ENCODE data around the gene GRIK5.
"Not testable (repeated sequence)": the region's sequence is repeated elsewhere in the genome, so short reads cannot be mapped to it uniquely, and the experiment has no call there.

Gene GRIK5

DNA sequence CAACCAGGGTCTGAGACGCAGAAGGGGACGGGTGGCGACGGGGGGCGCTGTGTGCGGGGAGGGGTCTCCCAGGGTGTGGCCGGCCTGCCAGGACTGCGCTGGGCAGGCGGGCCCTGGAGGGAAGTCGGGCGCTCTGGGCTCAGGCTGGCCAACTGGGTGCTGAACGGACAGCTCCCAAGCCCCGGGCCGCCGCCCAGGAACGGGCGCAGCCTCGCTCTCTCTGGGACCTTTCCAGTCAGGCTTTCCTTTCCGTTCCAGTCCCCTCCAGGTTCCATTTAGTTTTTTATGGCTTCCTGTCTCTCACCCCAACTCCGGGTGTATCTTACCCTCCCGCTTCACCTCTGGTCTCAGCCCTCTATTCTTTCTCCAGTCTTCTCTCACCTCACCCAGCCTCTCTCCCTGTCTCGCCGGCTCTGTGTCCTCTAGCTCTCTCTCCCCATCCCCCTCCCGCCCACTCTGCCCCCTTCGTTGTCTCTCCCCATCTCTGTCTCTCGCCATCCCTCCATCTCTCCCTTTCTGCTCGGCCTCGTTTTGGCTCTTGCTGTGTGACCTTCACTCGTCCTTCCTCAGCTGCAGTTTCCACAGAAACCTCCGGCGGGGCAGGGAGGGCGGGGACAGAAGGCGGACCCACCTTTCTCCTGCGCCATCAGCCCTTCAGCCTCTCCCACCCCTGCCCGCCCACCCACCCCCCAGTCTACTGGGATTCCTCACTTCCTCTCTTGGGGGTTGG is 72.7 kb downstream of the GRIK5 start:
- no peak overlapping the region for H3K4me3 ChIP-seq
- H3K4me1 ChIP-seq = no peaks in the 10 kb centered on the region
- H3K9me3 ChIP-seq = no peaks in the 10 kb centered on the region
- in situ Hi-C loops (cut with MboI; ENCODE audit: low sequenced_read_pairs) = no loop called here
- peak; percentile 10 to 68 for DNase-seq (ENCODE audit: low spot score in 2 of 2)
- peaks cover 13% of the 10 kb centered on the region for H3K27me3 ChIP-seq (ENCODE audit: low read depth)
- H3K36me3 ChIP-seq (replicated peaks) = no peaks in the 10 kb centered on the region

DNA sequence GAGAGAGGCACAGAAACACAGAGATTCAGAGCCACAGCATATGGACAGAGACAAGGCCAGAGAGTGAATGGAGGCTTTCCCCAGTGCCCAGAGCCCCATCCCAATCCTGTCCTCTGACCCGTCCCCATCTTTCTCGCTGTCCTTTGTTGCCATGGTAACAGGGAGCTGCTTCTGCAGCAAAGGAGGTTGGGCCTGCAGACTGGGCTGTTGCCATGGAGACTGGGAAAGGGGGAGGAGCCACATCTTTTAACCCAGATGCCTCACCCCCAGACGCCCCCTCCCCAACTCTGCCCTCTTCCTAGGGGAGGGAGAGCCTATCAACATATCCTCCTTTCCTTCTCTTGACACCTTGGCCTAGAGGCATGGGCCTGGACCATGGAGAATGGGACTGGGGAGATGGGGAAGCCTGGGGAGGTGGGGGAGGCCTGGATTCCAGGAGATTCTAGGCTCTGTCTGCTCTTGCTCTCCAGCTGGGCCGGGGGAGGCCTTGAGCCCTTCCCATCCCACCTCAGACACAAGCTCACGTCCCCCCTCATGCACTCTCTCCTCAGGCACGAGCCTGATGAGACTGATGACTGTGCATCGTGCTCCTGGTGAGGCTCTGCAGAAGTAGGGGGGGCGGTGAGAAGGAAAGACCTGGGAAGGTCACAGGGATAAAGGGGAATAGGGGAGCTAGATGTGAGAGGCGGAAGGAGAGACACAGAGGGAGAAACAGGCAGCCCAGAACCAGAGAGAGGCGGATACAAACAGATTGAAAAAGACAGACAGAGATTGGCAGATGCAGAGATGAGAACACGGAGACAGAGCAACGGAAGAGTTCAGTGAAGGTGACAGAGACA is 73.8 kb downstream of the GRIK5 start:
- H3K9me3 ChIP-seq = no peaks in the 10 kb centered on the region
- H3K4me1 ChIP-seq = no peaks in the 10 kb centered on the region
- DNase-seq (ENCODE audit: low spot score in 2 of 2) = peak in 1 of 2 experiments; percentile 31
- H3K4me3 ChIP-seq = no peak overlapping the region
- peaks cover 8% of the 10 kb centered on the region; the same call in 1 of the 2 replicates for H3K27me3 ChIP-seq (ENCODE audit: low read depth)
- H3K36me3 ChIP-seq (replicated peaks) = no peaks in the 10 kb centered on the region
- in situ Hi-C loops (cut with MboI; ENCODE audit: low sequenced_read_pairs) = no loop called here

- H3K9me3 ChIP-seq = no peaks in the 10 kb centered on the region
- no peaks in the 10 kb centered on the region for H3K4me1 ChIP-seq
- H3K36me3 ChIP-seq (replicated peaks) = no peaks in the 10 kb centered on the region
- DNase-seq (ENCODE audit: low spot score in 2 of 2) = no peak
- H3K27me3 ChIP-seq (ENCODE audit: low read depth) = peaks cover 8% of the 10 kb centered on the region; the same call in 1 of the 2 replicates
- in situ Hi-C loops (cut with MboI; ENCODE audit: low sequenced_read_pairs) = no loop called here
- no peak overlapping the region for H3K4me3 ChIP-seq
These were observed 74.7 kb downstream of the GRIK5 start for GRCh38 chr19:41994994-41995958.

DNA sequence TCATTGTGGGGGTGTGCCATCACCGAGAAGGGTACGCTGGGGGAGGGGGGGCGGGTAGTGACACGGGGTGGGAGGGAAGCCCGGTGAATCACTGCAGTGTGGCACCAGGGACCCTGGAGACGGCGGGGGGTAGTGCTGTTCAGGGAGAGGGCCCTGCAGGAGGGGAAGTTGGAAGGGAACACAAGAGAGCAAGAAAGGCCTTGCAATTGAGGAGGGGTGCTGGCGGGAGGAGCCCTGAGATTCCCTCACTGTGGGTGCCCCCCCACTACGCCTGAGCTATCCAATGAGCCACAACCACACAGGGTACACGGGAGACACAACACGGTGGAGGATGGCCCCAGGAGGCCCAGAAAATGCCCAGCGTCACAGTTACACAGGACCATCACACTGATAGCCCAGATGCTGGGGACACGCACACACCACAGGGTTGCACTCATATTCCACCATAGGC is 75.5 kb downstream of the GRIK5 start:
- Histone ChIP-seq H3K9me3 (no peaks in the 10 kb centered on the region), H3K36me3 (replicated peaks) (no peaks in the 10 kb centered on the region), H3K4me1 (no peaks in the 10 kb centered on the region), H3K4me3 (peak overlapping the region; percentile 58), H3K27me3 (ENCODE audit: low read depth) (peaks cover 8% of the 10 kb centered on the region; the same call in 1 of the 2 replicates)
- in situ Hi-C loops (cut with MboI; ENCODE audit: low sequenced_read_pairs) = no loop called here
- DNase-seq (ENCODE audit: low spot score in 2 of 2) = no peak

GRCh38 chr19:41993612-41994483 is 76.2 kb downstream of the GRIK5 start, which contains the start of gene ATP1A3:
ATP1A3 (minus strand) TSS chr19:41994230; CDS start chr19:41994076, 154 bp downstream.
- peak within 1 kb of the TSS; percentile 58 for H3K4me3 ChIP-seq
- no peaks in the 10 kb centered on the region for H3K4me1 ChIP-seq
- H3K36me3 ChIP-seq (replicated peaks) = no peaks in the 10 kb centered on the region
- DNase-seq (ENCODE audit: low spot score in 2 of 2) = peak; percentile 74 to 84
- in situ Hi-C loops (cut with MboI; ENCODE audit: low sequenced_read_pairs) = no loop called here
- H3K9me3 ChIP-seq = no peaks in the 10 kb centered on the region
- peaks cover 8% of the 10 kb centered on the region; the same call in 1 of the 2 replicates for H3K27me3 ChIP-seq (ENCODE audit: low read depth)

- H3K36me3 ChIP-seq (replicated peaks); H3K4me3 ChIP-seq; in situ Hi-C loops (cut with MboI; ENCODE audit: low sequenced_read_pairs); H3K4me1 ChIP-seq; H3K27me3 ChIP-seq (ENCODE audit: low read depth); DNase-seq (ENCODE audit: low spot score in 2 of 2); H3K9me3 ChIP-seq: not testable (repeated sequence)
These were observed 78.0 kb downstream of the GRIK5 start for GRCh38 chr19:41991925-41992569.

- Histone ChIP-seq H3K27me3 (ENCODE audit: low read depth) (no peaks in the 10 kb centered on the region), H3K4me1 (no peaks in the 10 kb centered on the region), H3K36me3 (replicated peaks) (peaks cover 2% of the 10 kb centered on the region), H3K9me3 (no peaks in the 10 kb centered on the region), H3K4me3 (no peak overlapping the region)
- in situ Hi-C loops (cut with MboI; ENCODE audit: low sequenced_read_pairs) = no loop called here
- DNase-seq (ENCODE audit: low spot score in 2 of 2) = no peak
These were observed 79.0 kb downstream of the GRIK5 start for GRCh38 chr19:41991025-41991424.

DNA sequence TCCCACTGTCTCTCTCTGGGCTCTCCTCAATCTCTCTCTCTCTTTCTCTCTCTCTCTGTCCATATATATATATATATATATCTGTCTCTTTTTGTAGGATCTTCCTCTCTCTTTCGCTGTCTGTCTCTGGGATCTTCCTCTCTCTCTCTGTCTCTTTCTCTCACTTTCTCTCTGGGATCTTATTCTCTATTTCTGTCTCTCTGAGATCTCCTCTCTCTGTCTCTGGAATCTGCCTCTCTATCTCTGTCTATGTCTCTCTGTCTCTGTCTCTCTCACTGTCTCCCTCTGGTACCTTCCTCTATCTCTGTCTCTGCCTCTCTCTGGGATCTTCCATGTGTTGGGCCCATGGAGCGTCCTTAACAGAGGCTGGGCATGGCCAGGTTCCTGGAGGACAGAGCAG is 79.4 kb downstream of the GRIK5 start:
- Histone ChIP-seq H3K4me1 (no peaks in the 10 kb centered on the region), H3K9me3 (no peaks in the 10 kb centered on the region), H3K36me3 (replicated peaks) (peaks cover 4% of the 10 kb centered on the region), H3K27me3 (ENCODE audit: low read depth) (no peaks in the 10 kb centered on the region), H3K4me3 (no peak overlapping the region)
- in situ Hi-C loops (cut with MboI; ENCODE audit: low sequenced_read_pairs) = no loop called here
- DNase-seq (ENCODE audit: low spot score in 2 of 2) = no peak

- in situ Hi-C loops (cut with MboI; ENCODE audit: low sequenced_read_pairs) = no loop called here
- Histone ChIP-seq H3K4me3 (no peak overlapping the region), H3K27me3 (ENCODE audit: low read depth) (no peaks in the 10 kb centered on the region), H3K4me1 (no peaks in the 10 kb centered on the region), H3K9me3 (no peaks in the 10 kb centered on the region), H3K36me3 (replicated peaks) (peaks cover 4% of the 10 kb centered on the region)
- no peak for DNase-seq (ENCODE audit: low spot score in 2 of 2)
These were observed 80.0 kb downstream of the GRIK5 start for GRCh38 chr19:41990028-41990427.

GRCh38 chr19:41988947-41989346 is 81.1 kb downstream of the GRIK5 start:
- no peaks in the 10 kb centered on the region for H3K4me1 ChIP-seq
- peaks cover 4% of the 10 kb centered on the region for H3K36me3 ChIP-seq (replicated peaks)
- H3K9me3 ChIP-seq = no peaks in the 10 kb centered on the region
- H3K4me3 ChIP-seq = no peak overlapping the region
- in situ Hi-C loops (cut with MboI; ENCODE audit: low sequenced_read_pairs) = no loop called here
- no peaks in the 10 kb centered on the region for H3K27me3 ChIP-seq (ENCODE audit: low read depth)
- no peak for DNase-seq (ENCODE audit: low spot score in 2 of 2)

- peaks cover 4% of the 10 kb centered on the region for H3K36me3 ChIP-seq (replicated peaks)
- H3K4me1 ChIP-seq = no peaks in the 10 kb centered on the region
- no peaks in the 10 kb centered on the region for H3K9me3 ChIP-seq
- H3K27me3 ChIP-seq (ENCODE audit: low read depth) = no peaks in the 10 kb centered on the region
- DNase-seq (ENCODE audit: low spot score in 2 of 2) = no peak
- in situ Hi-C loops (cut with MboI; ENCODE audit: low sequenced_read_pairs) = no loop called here
- H3K4me3 ChIP-seq = no peak overlapping the region
These were observed 82.7 kb downstream of the GRIK5 start for GRCh38 chr19:41987141-41987860.

- in situ Hi-C loops (cut with MboI; ENCODE audit: low sequenced_read_pairs) = no loop called here
- H3K9me3 ChIP-seq = no peaks in the 10 kb centered on the region
- peaks cover 9% of the 10 kb centered on the region for H3K36me3 ChIP-seq (replicated peaks)
- no peaks in the 10 kb centered on the region for H3K27me3 ChIP-seq (ENCODE audit: low read depth)
- H3K4me1 ChIP-seq = no peaks in the 10 kb centered on the region
- no peak overlapping the region for H3K4me3 ChIP-seq
- DNase-seq (ENCODE audit: low spot score in 2 of 2) = no peak
These were observed 85.0 kb downstream of the GRIK5 start for GRCh38 chr19:41984961-41985360.
